KOPT-K1 (cell line): ENCODE measurements around the gene PARD6G.

Source experiments
- H3K27ac ChIP-seq: fragments of 200-600 bp; sonication (generic); 2 replicates; pipeline ENCODE4 v1.5.1; 2016; ENCODE audit warnings: antibody characterized with exemption, mild to moderate bottlenecking, low read depth, low read length; ENCODE audit not compliant: poor library complexity, severe bottlenecking
- H3K36me3 ChIP-seq: fragments of 200-600 bp; sonication (generic); 2 replicates; pipeline ENCODE4 v1.5.1; 2017; ENCODE audit warnings: antibody characterized with exemption, mild to moderate bottlenecking, low read length, moderate library complexity; ENCODE audit not compliant: insufficient read depth
- H3K9me3 ChIP-seq: fragments of 200-600 bp; sonication (generic); 2 replicates; pipeline ENCODE4 v1.5.1; 2017; ENCODE audit warnings: antibody characterized with exemption, low read length, mild to moderate bottlenecking; ENCODE audit not compliant: insufficient read depth, poor library complexity, severe bottlenecking

Gene PARD6G

DNA sequence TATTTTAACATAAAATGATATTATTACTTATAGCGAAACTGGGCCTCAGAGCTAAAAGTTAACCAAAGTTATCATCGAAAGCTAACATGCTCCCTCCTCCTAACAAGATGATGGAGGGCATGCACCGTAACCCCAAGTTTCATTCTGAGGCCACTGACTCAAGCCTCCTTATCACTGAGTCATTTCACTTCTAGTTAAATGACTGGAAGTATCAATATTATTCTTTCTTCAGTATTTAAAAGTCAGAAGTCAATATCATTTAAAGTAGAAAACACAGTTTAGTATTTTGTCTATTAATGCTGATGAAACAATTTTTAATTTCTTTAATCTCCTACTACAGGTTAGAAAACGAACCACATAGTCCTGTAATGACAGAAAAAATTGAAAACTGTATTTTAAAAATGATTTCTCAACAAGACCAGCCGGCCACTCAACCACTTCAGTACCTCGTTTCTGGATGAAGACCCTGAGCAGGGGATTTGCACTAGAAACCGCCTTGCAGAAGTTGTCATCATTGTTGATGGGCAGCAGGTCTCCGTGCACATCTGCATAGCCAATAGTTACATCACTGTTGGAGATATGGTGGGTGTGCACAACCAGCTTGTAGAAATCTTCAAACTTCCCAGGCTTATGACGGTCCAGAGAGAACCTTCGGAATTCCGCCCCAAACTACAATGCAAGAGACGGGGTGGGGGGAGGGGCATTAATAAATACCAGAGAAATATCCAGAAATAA lies 44.9 kb downstream of the PARD6G start:
- Histone ChIP-seq H3K9me3 (no peaks in the 10 kb centered on the region), H3K27ac (no peak overlapping the region), H3K36me3 (no peaks in the 10 kb centered on the region)

DNA sequence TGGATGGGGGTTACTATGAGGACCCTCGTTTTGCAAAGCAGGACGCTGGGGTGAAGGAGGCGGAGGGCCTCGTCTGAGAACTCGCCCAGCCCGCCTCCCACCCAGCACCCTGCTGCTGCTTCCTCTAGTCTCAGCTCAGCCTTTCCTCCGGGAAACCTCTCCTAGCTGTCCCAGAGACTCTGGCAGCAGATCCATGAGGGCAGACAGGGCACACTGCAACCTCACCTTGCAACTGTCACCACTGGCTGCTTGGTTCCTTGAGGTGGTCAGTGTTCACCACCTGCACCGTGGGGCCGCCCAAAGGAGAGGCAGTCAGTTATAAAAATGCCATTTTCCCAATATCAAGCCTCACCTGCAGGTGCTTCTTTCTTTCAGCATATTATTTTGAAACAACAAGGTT lies 45.6 kb downstream of the PARD6G start:
- H3K36me3 ChIP-seq, result no peaks in the 10 kb centered on the region
- no peaks in the 10 kb centered on the region for H3K9me3 ChIP-seq
- no peak overlapping the region for H3K27ac ChIP-seq

DNA sequence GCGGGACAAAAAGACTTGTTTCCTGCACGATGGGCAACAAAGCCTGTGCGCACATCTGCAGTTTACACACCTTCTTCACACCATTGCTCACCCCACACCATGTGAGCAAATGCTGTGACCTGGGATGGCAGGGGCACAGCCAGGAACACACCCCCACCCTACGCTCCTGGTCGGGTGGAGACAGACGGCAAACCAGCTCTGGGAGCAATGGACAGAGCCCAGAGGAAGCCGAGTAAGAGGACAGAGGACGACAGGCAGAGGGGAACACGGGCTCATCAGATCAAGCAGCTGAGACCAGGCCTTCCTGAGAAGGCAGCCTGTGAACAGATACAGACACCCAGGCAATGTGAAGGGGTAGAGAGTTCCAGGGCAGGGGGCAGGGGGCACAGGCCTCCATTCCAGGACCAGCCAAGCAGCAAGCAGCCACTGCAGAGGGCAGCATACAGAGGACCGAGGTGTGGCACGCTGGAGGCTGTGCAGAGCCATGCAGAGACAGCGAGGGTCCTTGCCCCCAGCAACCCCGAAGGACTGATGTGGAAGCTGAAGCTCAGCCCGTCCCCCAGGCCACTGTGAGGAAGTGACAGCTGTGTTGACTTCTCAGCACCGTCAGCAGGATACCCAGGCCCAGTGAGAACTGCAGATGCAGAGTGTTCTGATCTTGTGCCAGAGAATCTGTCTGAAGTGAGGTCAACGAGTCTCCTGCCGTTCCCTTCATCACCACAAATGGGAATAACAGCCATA lies 46.2 kb downstream of the PARD6G start:
- Histone ChIP-seq H3K27ac (no peak overlapping the region), H3K36me3 (no peaks in the 10 kb centered on the region)

GRCh38 chr18:80200171-80200931 lies 47.0 kb downstream of the PARD6G start:
- Histone ChIP-seq H3K9me3 (no peaks in the 10 kb centered on the region), H3K27ac (no peak overlapping the region), H3K36me3 (no peaks in the 10 kb centered on the region)

More for the DNA sequence above, 46.2 kb downstream of the PARD6G start:
- no peaks in the 10 kb centered on the region for H3K9me3 ChIP-seq

DNA sequence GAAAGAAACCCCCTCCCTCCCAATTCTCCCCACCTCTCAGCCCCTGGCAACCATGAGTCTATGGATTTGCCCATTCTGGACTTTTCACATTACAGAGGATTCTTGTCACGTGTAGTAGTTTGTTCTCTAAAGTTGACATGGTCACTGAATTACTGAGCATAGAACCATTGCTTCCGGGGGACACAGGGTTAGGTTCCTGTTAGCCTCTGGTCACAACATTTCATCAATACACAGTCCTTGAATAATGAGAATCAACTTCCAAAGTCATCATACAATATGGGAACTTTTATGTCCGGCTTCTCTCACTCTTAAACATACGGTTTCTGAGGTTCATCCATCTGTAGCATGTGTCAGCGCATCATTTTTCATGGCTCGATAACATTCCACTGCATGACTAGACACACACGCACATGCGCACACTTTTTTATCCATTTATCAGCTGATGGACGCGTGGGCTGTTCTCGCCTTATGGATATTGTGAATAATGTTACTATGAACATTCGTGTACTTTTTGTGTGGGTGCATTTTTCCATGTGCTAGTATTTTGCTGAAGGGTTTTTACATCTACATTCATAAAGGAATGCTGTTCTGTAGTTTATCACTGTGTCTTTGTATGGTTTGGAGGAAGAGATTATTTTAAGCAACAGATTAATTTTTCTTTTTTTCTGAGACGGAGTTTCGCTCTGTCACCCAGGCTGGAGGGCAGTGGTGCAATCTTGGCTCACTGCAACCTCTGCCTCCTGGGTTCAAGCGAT lies 48.1 kb downstream of the PARD6G start:
- Histone ChIP-seq H3K36me3 (no peaks in the 10 kb centered on the region), H3K27ac (no peak overlapping the region)

GRCh38 chr18:80198391-80198790 lies 48.9 kb downstream of the PARD6G start:
- Histone ChIP-seq H3K36me3 (no peaks in the 10 kb centered on the region), H3K9me3 (no peaks in the 10 kb centered on the region), H3K27ac (no peak overlapping the region)

More for the DNA sequence above, 48.1 kb downstream of the PARD6G start:
- no peaks in the 10 kb centered on the region for H3K9me3 ChIP-seq

GRCh38 chr18:80197528-80197927 lies 49.8 kb downstream of the PARD6G start:
- Histone ChIP-seq H3K27ac (no peak overlapping the region), H3K36me3 (no peaks in the 10 kb centered on the region), H3K9me3 (no peaks in the 10 kb centered on the region)

- H3K9me3 ChIP-seq, result no peaks in the 10 kb centered on the region
- no peaks in the 10 kb centered on the region for H3K36me3 ChIP-seq
- no peak overlapping the region for H3K27ac ChIP-seq
These were observed 50.6 kb downstream of the PARD6G start for GRCh38 chr18:80196528-80197320.

- Histone ChIP-seq H3K9me3 (no peaks in the 10 kb centered on the region), H3K27ac (no peak overlapping the region)
These were observed 52.3 kb downstream of the PARD6G start for GRCh38 chr18:80194874-80195570.

DNA sequence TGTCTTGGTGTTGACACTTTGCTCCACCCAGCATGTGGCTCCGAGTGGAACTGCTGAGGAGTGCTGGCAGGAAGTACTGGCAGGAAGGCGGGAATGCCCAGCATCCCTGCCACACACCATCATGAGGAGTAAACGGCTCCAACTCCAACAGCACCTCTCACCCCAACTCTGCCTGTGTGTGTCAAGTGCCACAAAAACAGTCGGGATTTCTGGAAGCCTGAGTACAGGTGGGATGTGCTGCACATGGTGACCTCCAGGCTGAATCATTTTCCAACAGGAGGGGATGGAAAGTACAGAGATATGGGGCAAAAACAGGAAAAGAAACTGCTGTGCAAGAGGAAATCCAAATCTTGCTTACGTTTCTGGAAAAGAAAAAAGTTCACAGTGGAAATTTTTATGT lies 53.6 kb downstream of the PARD6G start:
- no peaks in the 10 kb centered on the region for H3K36me3 ChIP-seq
- no peak overlapping the region for H3K27ac ChIP-seq
- no peaks in the 10 kb centered on the region for H3K9me3 ChIP-seq

More at GRCh38 chr18:80194874-80195570, 52.3 kb downstream of the PARD6G start:
- H3K36me3 ChIP-seq, result no peaks in the 10 kb centered on the region

DNA sequence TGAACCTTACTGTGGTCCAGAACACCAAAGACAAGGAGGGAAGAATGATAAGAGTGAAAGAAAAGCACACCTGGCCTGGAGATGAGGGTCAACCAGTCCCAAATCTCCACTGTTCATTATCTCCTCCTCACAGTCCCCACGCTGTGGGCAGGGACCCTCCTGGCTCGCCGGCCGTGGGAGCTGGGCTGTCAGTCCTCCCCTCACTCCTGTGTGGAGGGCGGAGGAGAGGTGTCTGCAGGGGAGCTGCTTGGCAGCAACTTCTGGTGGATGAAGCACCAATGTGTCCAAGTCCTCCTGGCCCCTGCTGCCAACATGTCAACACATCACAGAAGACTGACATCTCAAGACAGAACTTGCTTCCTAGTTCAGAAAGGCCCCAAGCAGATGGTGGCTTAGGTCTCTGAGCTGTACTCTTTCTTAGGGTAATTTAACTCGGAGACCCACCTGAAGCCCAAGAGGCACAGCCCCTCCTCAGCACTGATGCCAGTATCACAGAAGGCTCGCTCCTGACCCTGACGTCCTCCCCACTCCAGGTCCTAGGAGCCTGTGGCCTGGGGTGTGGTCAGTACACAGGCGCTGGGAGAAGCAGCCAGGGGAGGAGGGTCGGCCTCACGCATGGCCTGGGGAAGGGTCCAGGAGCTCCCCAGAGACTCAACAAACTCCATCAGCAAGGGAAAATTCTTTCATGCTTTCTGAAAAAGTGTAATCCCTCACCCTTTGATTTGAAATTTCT lies 54.5 kb downstream of the PARD6G start:
- H3K27ac ChIP-seq, result no peak overlapping the region
- H3K36me3 ChIP-seq, result no peaks in the 10 kb centered on the region
- no peaks in the 10 kb centered on the region for H3K9me3 ChIP-seq

DNA sequence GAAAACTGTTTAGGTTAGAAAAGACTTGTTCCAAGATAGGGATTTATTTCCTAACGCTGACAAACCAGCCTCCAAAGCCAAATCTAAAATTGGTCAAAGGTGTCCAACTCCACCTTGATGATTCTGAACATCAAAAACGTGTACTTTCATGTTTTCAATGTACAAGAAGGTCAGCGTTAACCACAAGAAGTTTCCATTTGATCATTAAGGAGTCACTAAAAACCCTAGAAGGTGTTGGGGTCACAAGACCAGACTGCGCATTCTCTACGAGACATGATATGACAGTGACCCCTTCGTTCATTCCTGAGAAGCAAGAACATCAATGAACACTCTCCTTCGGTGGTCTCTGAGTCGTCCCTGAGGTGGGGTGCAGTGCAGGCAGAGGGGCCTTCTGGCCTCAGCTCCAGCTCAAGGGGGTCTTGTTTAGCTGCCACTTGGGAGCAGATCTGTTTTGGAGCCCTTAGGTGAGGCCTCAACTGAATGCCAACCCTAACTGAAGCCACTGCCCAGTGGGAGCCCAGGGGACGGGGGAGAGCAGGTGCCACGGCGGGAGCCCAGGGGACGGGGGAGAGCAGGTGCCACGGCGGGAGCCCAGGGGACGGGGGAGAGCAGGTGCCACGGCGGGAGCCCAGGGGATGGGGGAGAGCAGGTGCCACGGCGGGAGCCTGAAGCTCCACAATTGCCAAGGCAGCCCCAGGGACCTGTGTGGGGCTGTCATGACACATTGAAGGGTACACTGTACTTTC lies 55.2 kb downstream of the PARD6G start:
- no peaks in the 10 kb centered on the region for H3K9me3 ChIP-seq
- H3K27ac ChIP-seq, result no peak overlapping the region
- no peaks in the 10 kb centered on the region for H3K36me3 ChIP-seq

GRCh38 chr18:80191264-80191663 lies 56.0 kb downstream of the PARD6G start:
- no peaks in the 10 kb centered on the region for H3K36me3 ChIP-seq
- H3K27ac ChIP-seq, result no peak overlapping the region
- no peaks in the 10 kb centered on the region for H3K9me3 ChIP-seq
